IMR-90 (cell line): ENCODE measurements around the gene CDH13. TPM values are rescaled to one million over a fixed set of nuclear protein-coding genes. Genes with fewer than 3 reads are reported as not detected.

ENCODE experiments used
- ATAC-seq: fragments of 200-7000 bp; cut with Tn5 transposase; 2 replicates; pipeline ENCODE4 v1.9.1; 2020; ENCODE audit warnings: low read depth, mild to moderate bottlenecking, moderate library complexity
- BruUV-seq: library from RNA; stranded (reverse); fragments of 400-500 nt; replicated peaks from 2 replicates; lab custom pipeline; 2021; lab: Mats Ljungman, UMichigan
- CTCF ChIA-PET: fragments of 300-600 bp; formaldehyde crosslinking; extraction: SDS; loops from one replicate; lab custom pipeline; 2021; ENCODE audit warnings: antibody characterized with exemption; lab: Yijun Ruan, JAX
- POLR2A ChIA-PET: fragments of 300-600 bp; sonication (Branson Sonifier 250); formaldehyde crosslinking; loops from one replicate; lab custom pipeline; 2022; ENCODE audit warnings: antibody characterized with exemption; ENCODE audit not compliant: unreplicated experiment; lab: Charles Lee
- DNase-seq: peaks from one replicate; pipeline ENCODE4 v3.0.0; 2013
- H2AFZ ChIP-seq: replicated peaks from 2 replicates; pipeline ENCODE3; 2013; ENCODE audit warnings: low read length, mild to moderate bottlenecking; ENCODE audit not compliant: poor library complexity
- H2AK5ac ChIP-seq: 2 replicates; pipeline ENCODE4 v1.6.1; 2013; ENCODE audit warnings: low read depth, low read length, inconsistent platforms
- H2AK9ac ChIP-seq: replicated peaks from 2 replicates; pipeline ENCODE3; 2013; ENCODE audit warnings: mild to moderate bottlenecking, low read depth, low read length, moderate library complexity; ENCODE audit not compliant: poor library complexity
- H2BK120ac ChIP-seq: 2 replicates; pipeline ENCODE4 v1.6.1; 2013; ENCODE audit warnings: low read depth, low read length, inconsistent platforms
- H2BK15ac ChIP-seq: 3 replicates; pipeline ENCODE4 v1.6.1; 2013; ENCODE audit warnings: low read depth, low read length, inconsistent platforms
- H2BK20ac ChIP-seq: 2 replicates; pipeline ENCODE4 v1.6.1; 2013; ENCODE audit warnings: low read depth, mild to moderate bottlenecking, inconsistent platforms, low read length, moderate library complexity
- H2BK5ac ChIP-seq: 2 replicates; pipeline ENCODE4 v1.6.1; 2013; ENCODE audit warnings: mild to moderate bottlenecking, low read depth, low read length, inconsistent platforms; ENCODE audit not compliant: poor library complexity, severe bottlenecking
- H3K14ac ChIP-seq: replicated peaks from 2 replicates; pipeline ENCODE4 v1.6.1; 2013; ENCODE audit warnings: low read depth, low read length, inconsistent platforms
- H3K18ac ChIP-seq: 2 replicates; pipeline ENCODE4 v1.6.1; 2013; ENCODE audit warnings: low read depth, low read length, control low read depth
- H3K23ac ChIP-seq: 2 replicates; pipeline ENCODE4 v1.6.1; 2013; ENCODE audit warnings: low read depth, low read length, inconsistent platforms
- H3K27ac ChIP-seq: 2 replicates; pipeline ENCODE4 v1.5.1; 2013; ENCODE audit warnings: mild to moderate bottlenecking, control low read depth, low read length; ENCODE audit not compliant: insufficient read depth
- H3K27me3 ChIP-seq: 2 replicates; pipeline ENCODE4 v1.6.1; 2013; ENCODE audit warnings: low read length; ENCODE audit not compliant: control insufficient read depth, insufficient read depth
- H3K36me3 ChIP-seq: 2 replicates; pipeline ENCODE4 v1.6.1; 2013; ENCODE audit warnings: low read length, mixed read lengths; ENCODE audit not compliant: control insufficient read depth, insufficient read depth
- H3K4ac ChIP-seq: 2 replicates; pipeline ENCODE4 v1.6.1; 2013; ENCODE audit warnings: low read depth, low read length, inconsistent platforms
- H3K4me1 ChIP-seq: 2 replicates; pipeline ENCODE4 v1.6.1; 2013; ENCODE audit warnings: low read length, mixed read lengths; ENCODE audit not compliant: control insufficient read depth, insufficient read depth
- H3K4me2 ChIP-seq: 2 replicates; pipeline ENCODE4 v1.6.1; 2013; ENCODE audit warnings: low read depth, mild to moderate bottlenecking, control low read depth, low read length, moderate library complexity
- H3K4me3 ChIP-seq: 2 replicates; pipeline ENCODE4 v1.5.1; 2013; ENCODE audit warnings: low read depth, mild to moderate bottlenecking, control low read depth, low read length, moderate library complexity; ENCODE audit not compliant: insufficient read depth
- H3K56ac ChIP-seq: 2 replicates; pipeline ENCODE4 v1.6.1; 2013; ENCODE audit warnings: low read length, inconsistent platforms; ENCODE audit not compliant: insufficient read depth; ENCODE audit errors: extremely low read depth
- H3K79me1 ChIP-seq, 2 experiments: 2 replicates each; pipeline ENCODE4 v1.6.1; 2013; ENCODE audit warnings: low read length in 2 of 2, inconsistent platforms in 1 of 2, low read depth in 1 of 2
- H3K9ac ChIP-seq: 2 replicates; pipeline ENCODE4 v1.6.1; 2013; ENCODE audit warnings: low read depth, low read length, control low read depth
- H3K9me1 ChIP-seq: 2 replicates; pipeline ENCODE4 v1.6.1; 2013; ENCODE audit warnings: low read length, inconsistent platforms; ENCODE audit not compliant: insufficient read depth
- H3K9me3 ChIP-seq: 2 replicates; pipeline ENCODE4 v1.6.1; 2013; ENCODE audit warnings: low read length; ENCODE audit not compliant: control insufficient read depth, insufficient read depth
- H4K20me1 ChIP-seq: 2 replicates; pipeline ENCODE4 v1.6.1; 2013; ENCODE audit warnings: low read length, inconsistent platforms; ENCODE audit not compliant: insufficient read depth
- H4K5ac ChIP-seq: 2 replicates; pipeline ENCODE4 v1.6.1; 2013; ENCODE audit warnings: mild to moderate bottlenecking, low read depth, low read length, control low read depth
- H4K8ac ChIP-seq, 2 experiments: 2 replicates each; pipeline ENCODE4 v1.6.1; 2013; ENCODE audit warnings: low read depth in 2 of 2, low read length in 2 of 2, control low read depth in 1 of 2, inconsistent platforms in 1 of 2
- H4K91ac ChIP-seq: 2 replicates; pipeline ENCODE4 v1.6.1; 2013; ENCODE audit warnings: low read depth, low read length, inconsistent platforms; ENCODE audit not compliant: insufficient read depth
- ELK1 ChIP-seq: fragments of 150-350 bp; IDR thresholded peaks from 2 replicates; pipeline ENCODE4 v1.6.1; 2016; ENCODE audit warnings: low read depth, mild to moderate bottlenecking, low read length, moderate library complexity, borderline replicate concordance
- FOS ChIP-seq: fragments of 150-350 bp; IDR thresholded peaks from 2 replicates; pipeline ENCODE4 v1.6.1; 2016; ENCODE audit warnings: low read depth, low read length
- MAZ ChIP-seq: IDR thresholded peaks from 2 replicates; pipeline ENCODE4 v1.6.1; 2012; ENCODE audit warnings: low read depth, mild to moderate bottlenecking, low read length, improper control_type of control experiment, moderate library complexity, borderline replicate concordance
- MXI1 ChIP-seq: IDR thresholded peaks from 2 replicates; pipeline ENCODE4 v1.6.1; 2012; ENCODE audit warnings: low read depth, mild to moderate bottlenecking, low read length, moderate library complexity, borderline replicate concordance
- NFE2L2 ChIP-seq: fragments of 150-350 bp; IDR thresholded peaks from 2 replicates; pipeline ENCODE4 v1.6.1; 2016; ENCODE audit warnings: low read depth, mild to moderate bottlenecking, low read length
- POLR2A ChIP-seq: IDR thresholded peaks from 2 replicates; pipeline ENCODE4 v1.6.1; 2012; ENCODE audit warnings: mild to moderate bottlenecking, low read depth, low read length
- RAD21 ChIP-seq: IDR thresholded peaks from 2 replicates; pipeline ENCODE4 v1.6.1; 2012; ENCODE audit warnings: low read length, improper control_type of control experiment
- RCOR1 ChIP-seq: IDR thresholded peaks from 2 replicates; pipeline ENCODE4 v1.6.1; 2012; ENCODE audit warnings: mild to moderate bottlenecking, low read length, improper control_type of control experiment; ENCODE audit not compliant: insufficient replicate concordance
- RFX5 ChIP-seq: IDR thresholded peaks from 2 replicates; pipeline ENCODE4 v1.8.0; 2012; ENCODE audit warnings: low read depth, mild to moderate bottlenecking, low read length, moderate library complexity
- USF2 ChIP-seq: fragments of 150-350 bp; IDR thresholded peaks from 2 replicates; pipeline ENCODE4 v1.6.1; 2017; ENCODE audit warnings: mild to moderate bottlenecking, antibody characterized with exemption, low read length, low read depth
- WGBS, 2 experiments: methylation state at CpG; one replicate each; pipeline versions ENCODE4 v1.1.5 to v1.1.7; 2013; ENCODE audit warnings: missing lambda C conversion rate in 2 of 2; ENCODE audit not compliant: insufficient read length in 1 of 2; ENCODE audit errors: extremely low coverage in 2 of 2; 5-methylcytosine and 5-hydroxymethylcytosine counted together
- dilution Hi-C: fragments of 300-500 bp; cut with HindIII; formaldehyde crosslinking; loops from one replicate; pipeline ENCODE4 v1.14.3; 2018; ENCODE audit warnings: low sequenced_read_pairs; ENCODE audit not compliant: unreplicated experiment
- in situ Hi-C: fragments of 300-500 bp; cut with MboI; formaldehyde crosslinking; loops from 3 replicates; pipeline ENCODE4 v1.14.3; 2019; ENCODE audit warnings: low sequenced_read_pairs, inconsistent platforms, mixed read lengths
- intact Hi-C: fragments of 100-400 bp; cut with micrococcal nuclease; formaldehyde crosslinking; loops from 2 replicates; pipeline ENCODE4 v1.10.0; 2022
- polyA plus RNA-seq, 3 experiments: library from polyadenylated mRNA; depleted of rRNA; stranded (reverse); fragments of >200 nt; gene quantifications; 2 replicates each; pipeline ENCODE4 v1.2.3, GENCODE V29; 2012; ENCODE audit warnings: low replicate concordance in 1 of 3
- total RNA-seq: library from RNA; depleted of rRNA; stranded (reverse); fragments of >200 nt; gene quantifications from 2 replicates; pipeline ENCODE4 v1.2.3, GENCODE V29; 2012
- TF ChIP-seq, protein P1 (sequence below): conservative IDR thresholded peaks from 2 replicates; pipeline ENCODE4 v1.5.1; 2012; ENCODE audit warnings: mild to moderate bottlenecking, low read depth, low read length, improper control_type of control experiment

Gene CDH13
- total and polyA plus RNA-seq, 2 of the 4 experiments (the other 2 are of a cell fraction) = 61.6 to 74.7 TPM

- dilution Hi-C loops (no loop called here), in situ Hi-C loops (no loop called here), intact Hi-C loops (no loop called here)
- no peak overlapping the region; the same call in 1 of the 2 replicates for H3K9ac ChIP-seq
- H4K8ac ChIP-seq = no peak overlapping the region
- H3K4me2 ChIP-seq = peak overlapping the region; percentile 95
- H2BK20ac ChIP-seq = no peak overlapping the region; the same call in 1 of the 2 replicates
- H3K14ac ChIP-seq = no peak overlapping the region
- TF ChIP-seq RAD21 (no peak), USF2 (no peak), ELK1 (no peak), MAZ (no peak), FOS (no peak), MXI1 (no peak), RCOR1 (no peak), RFX5 (no peak), POLR2A (no peak), NFE2L2 (no peak)
- TF ChIP-seq, protein P1, sequence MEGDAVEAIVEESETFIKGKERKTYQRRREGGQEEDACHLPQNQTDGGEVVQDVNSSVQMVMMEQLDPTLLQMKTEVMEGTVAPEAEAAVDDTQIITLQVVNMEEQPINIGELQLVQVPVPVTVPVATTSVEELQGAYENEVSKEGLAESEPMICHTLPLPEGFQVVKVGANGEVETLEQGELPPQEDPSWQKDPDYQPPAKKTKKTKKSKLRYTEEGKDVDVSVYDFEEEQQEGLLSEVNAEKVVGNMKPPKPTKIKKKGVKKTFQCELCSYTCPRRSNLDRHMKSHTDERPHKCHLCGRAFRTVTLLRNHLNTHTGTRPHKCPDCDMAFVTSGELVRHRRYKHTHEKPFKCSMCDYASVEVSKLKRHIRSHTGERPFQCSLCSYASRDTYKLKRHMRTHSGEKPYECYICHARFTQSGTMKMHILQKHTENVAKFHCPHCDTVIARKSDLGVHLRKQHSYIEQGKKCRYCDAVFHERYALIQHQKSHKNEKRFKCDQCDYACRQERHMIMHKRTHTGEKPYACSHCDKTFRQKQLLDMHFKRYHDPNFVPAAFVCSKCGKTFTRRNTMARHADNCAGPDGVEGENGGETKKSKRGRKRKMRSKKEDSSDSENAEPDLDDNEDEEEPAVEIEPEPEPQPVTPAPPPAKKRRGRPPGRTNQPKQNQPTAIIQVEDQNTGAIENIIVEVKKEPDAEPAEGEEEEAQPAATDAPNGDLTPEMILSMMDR = no peak
- peak overlapping the region; percentile 17; the same call in 1 of the 2 replicates for H3K4ac ChIP-seq
- no peak overlapping the region for H2BK5ac ChIP-seq
- no peak overlapping the region for H2BK15ac ChIP-seq
- H3K9me3 ChIP-seq = no peaks in the 10 kb centered on the region
- H3K4me3 ChIP-seq = peak overlapping the region; percentile 36
- H3K27me3 ChIP-seq = no peaks in the 10 kb centered on the region
- H3K27ac ChIP-seq = no peak overlapping the region
- no peak overlapping the region for H4K5ac ChIP-seq
- no peak overlapping the region; the same call in 1 of the 2 replicates for H3K56ac ChIP-seq
- 0 out of 2 replicates have a peak, but pooled peaks cover 4% of the 10 kb centered on the region for H3K9me1 ChIP-seq
- DNase-seq = no peak
- H4K20me1 ChIP-seq = no peaks in the 10 kb centered on the region
- POLR2A ChIA-PET = no interaction called here
- no peaks in the 10 kb centered on the region; a peak in 1 of 4 replicates for H3K79me1 ChIP-seq
- no peak overlapping the region for H2AK5ac ChIP-seq
- WGBS, 2 experiments = 26% methylated on average over 5 of the region's 14 CpGs; no CpG with 5 or more reads in 1 of the 2 experiments
- no peak overlapping the region for H3K18ac ChIP-seq
- no peaks in the 10 kb centered on the region for H3K36me3 ChIP-seq
- CTCF ChIA-PET = interaction anchor here (1.0 to 1.1 kb wide), 2 partner anchors 10 to 43 kb away, joined by 3 to 4 read pairs; no protein-coding TSS in a partner anchor
- no peak overlapping the region for H4K91ac ChIP-seq
- H2BK120ac ChIP-seq = peak overlapping the region; percentile 22; the same call in 1 of the 2 replicates
- H3K4me1 ChIP-seq = 0 out of 2 replicates have a peak, but pooled peaks cover 2% of the 10 kb centered on the region
- BruUV-seq = no TSS peak
- H2AFZ ChIP-seq = peak overlapping the region; percentile 69
- ATAC-seq = no peak
- H2AK9ac ChIP-seq = no peak overlapping the region
- H3K23ac ChIP-seq = peak overlapping the region; percentile 38; the same call in 1 of the 2 replicates
These were observed 719.3 kb downstream of the CDH13 start for GRCh38 chr16:83345846-83346640.
